ENCODE results near the gene PFDN5.
"Not testable (repeated sequence)": the region's sequence is repeated elsewhere in the genome, so short reads cannot be mapped to it uniquely, and the experiment has no call there.

Gene PFDN5

GRCh38 chr12:53327435-53328042 lies 32.2 kb downstream of the PFDN5 start:
- TF ChIP-seq CTCF (IDR thresholded peaks at IDR 0.05; ENCODE audit: control extremely low read depth, extremely low read depth, low read depth, missing control alignments) = peak; percentile 41
- POLR2A ChIA-PET = no interaction called here
- CTCF ChIA-PET = interaction anchor here (0.6 to 17.1 kb wide), 13 partner anchors 10 to 189 kb away, joined by 3 to 442 read pairs (median 5); partner anchors contain the start of genes ESPL1, ITGB7, MYG1 and NPFF
- DNase-seq (ENCODE audit: extremely low spot score) = no peak

- DNase-seq (ENCODE audit: extremely low spot score) = no peak
- no peak for TF ChIP-seq CTCF (IDR thresholded peaks at IDR 0.05; ENCODE audit: control extremely low read depth, extremely low read depth, low read depth, missing control alignments)
- POLR2A ChIA-PET = no interaction called here
- CTCF ChIA-PET = interaction anchor here (0.6 to 17.1 kb wide), 12 partner anchors 10 to 188 kb away, joined by 3 to 442 read pairs (median 6); partner anchors contain the start of genes ESPL1, ITGB7, MYG1 and NPFF
Measured at GRCh38 chr12:53328043-53328435, 32.7 kb downstream of the PFDN5 start.

GRCh38 chr12:53330671-53331070 lies 35.3 kb downstream of the PFDN5 start:
- TF ChIP-seq CTCF (IDR thresholded peaks at IDR 0.05; ENCODE audit: control extremely low read depth, extremely low read depth, low read depth, missing control alignments) = no peak
- DNase-seq (ENCODE audit: extremely low spot score) = no peak
- POLR2A ChIA-PET = interaction anchor here (1.1 kb wide), 1 partner anchor 9 kb away, joined by 3 read pairs; the partner anchor contains the start of gene AAAS
- CTCF ChIA-PET = interaction anchor here (1.7 to 17.1 kb wide), 5 partner anchors 8 to 179 kb away, joined by 4 to 442 read pairs (median 64); partner anchors contain the start of genes AAAS and NPFF

- CTCF ChIA-PET = interaction anchor here (1.0 to 17.1 kb wide), 4 partner anchors 9 to 233 kb away, joined by 3 to 442 read pairs (median 38); partner anchors contain the start of genes AAAS and NPFF
- POLR2A ChIA-PET; DNase-seq (ENCODE audit: extremely low spot score): not testable (repeated sequence)
Measured at GRCh38 chr12:53332339-53332738, 37.0 kb downstream of the PFDN5 start.

- ChIA-PET POLR2A (no interaction called here), CTCF (interaction anchor here (1.0 to 17.1 kb wide), 4 partner anchors 10 to 175 kb away, joined by 3 to 442 read pairs (median 38); partner anchors contain the start of genes AAAS and NPFF)
- DNase-seq (ENCODE audit: extremely low spot score) = no peak
- no peak for TF ChIP-seq CTCF (IDR thresholded peaks at IDR 0.05; ENCODE audit: control extremely low read depth, extremely low read depth, low read depth, missing control alignments)
Measured at GRCh38 chr12:53332744-53333143, 37.4 kb downstream of the PFDN5 start.

GRCh38 chr12:53333289-53333688 lies 37.9 kb downstream of the PFDN5 start:
- ChIA-PET POLR2A (no interaction called here), CTCF (interaction anchor here (1.0 to 17.1 kb wide), 4 partner anchors 10 to 175 kb away, joined by 3 to 442 read pairs (median 39); partner anchors contain the start of gene AAAS)
- DNase-seq (ENCODE audit: extremely low spot score) = no peak
- TF ChIP-seq CTCF (IDR thresholded peaks at IDR 0.05; ENCODE audit: control extremely low read depth, extremely low read depth, low read depth, missing control alignments) = no peak

GRCh38 chr12:53333845-53334244 lies 38.5 kb downstream of the PFDN5 start:
- POLR2A ChIA-PET = no interaction called here
- CTCF ChIA-PET = interaction anchor here (1.0 to 17.1 kb wide), 4 partner anchors 11 to 174 kb away, joined by 3 to 442 read pairs (median 39); partner anchors contain the start of gene AAAS
- no peak for DNase-seq (ENCODE audit: extremely low spot score)
- TF ChIP-seq CTCF (IDR thresholded peaks at IDR 0.05; ENCODE audit: control extremely low read depth, extremely low read depth, low read depth, missing control alignments) = no peak
